Uterus (tissue), 2 donors: Measurements from ENCODE around the gene BCLAF1.

Experiments
- CTCF ChIP-seq, 4 experiments: fragments of 200-600 bp in 2 of 4; fragments of 450-650 bp in 2 of 4; sonication (generic) in 2 of 4; IDR thresholded peaks; one replicate each; pipeline ENCODE4 v1.5.1; 2016 to 2019; ENCODE audit warnings: antibody characterized with exemption in 4 of 4, mild to moderate bottlenecking in 2 of 4, moderate library complexity in 1 of 4
- POLR2A ChIP-seq, 2 donors: fragments of 450-650 bp; IDR thresholded peaks; one replicate each; pipeline ENCODE4 v1.6.1; 2016; ENCODE audit warnings: antibody characterized with exemption in 2 of 2, mild to moderate bottlenecking in 1 of 2, moderate library complexity in 1 of 2

- TF ChIP-seq CTCF (IDR thresholded peaks at IDR 0.05) = no peak
- no peak for TF ChIP-seq POLR2A (IDR thresholded peaks at IDR 0.05)
Measured at GRCh38 chr6:136319732-136320131, 30.1 kb upstream of the BCLAF1 start.
